Ascending aorta (tissue), 2 donors: ENCODE results near the gene MDM2. TPM values are rescaled to one million over a fixed set of nuclear protein-coding genes. Genes with fewer than 3 reads are reported as not detected.

ENCODE experiments used
- DNase-seq, 2 donors: peaks; one replicate each; pipeline ENCODE4 v3.0.0-alpha.2; 2019; ENCODE audit warnings: low spot score in 2 of 2
- H3K27ac ChIP-seq, 2 donors: fragments of 200-600 bp; sonication (generic); one replicate each; pipeline ENCODE4 v1.5.1; 2016 to 2017; ENCODE audit warnings: mild to moderate bottlenecking in 1 of 2
- H3K27me3 ChIP-seq: fragments of 200-600 bp; sonication (generic); one replicate; pipeline ENCODE4 v1.5.1; 2017
- H3K36me3 ChIP-seq, 2 donors: fragments of 200-600 bp; sonication (generic); one replicate each; pipeline ENCODE4 v1.5.1; 2016
- H3K4me1 ChIP-seq, 2 donors: fragments of 200-600 bp; sonication (generic); one replicate each; pipeline ENCODE4 v1.5.1; 2016 to 2017; ENCODE audit warnings: mild to moderate bottlenecking in 1 of 2
- H3K4me3 ChIP-seq, 2 donors: fragments of 200-600 bp; sonication (generic); one replicate each; pipeline ENCODE4 v1.5.1; 2016 to 2017; ENCODE audit warnings: mild to moderate bottlenecking in 1 of 2
- H3K9me3 ChIP-seq, 2 donors: fragments of 200-600 bp; sonication (generic); one replicate each; pipeline ENCODE4 v1.5.1; 2016
- CTCF ChIP-seq, 3 experiments: fragments of 200-600 bp in 2 of 3; fragments of 450-650 bp in 1 of 3; sonication (generic) in 2 of 3; IDR thresholded peaks; one replicate each; pipeline ENCODE4 v1.5.1; 2016 to 2019; ENCODE audit warnings: antibody characterized with exemption in 3 of 3, mild to moderate bottlenecking in 1 of 3, moderate library complexity in 1 of 3
- intact Hi-C: fragments of 100-400 bp; cut with DNase I; formaldehyde crosslinking; loops from one replicate; pipeline ENCODE4 v1.15.1; 2023
- total RNA-seq: library from RNA; depleted of rRNA; stranded (reverse); fragments of >200 nt; gene quantifications from one replicate; pipeline ENCODE4 v1.1.0, GENCODE V29; 2016

Gene MDM2
- total RNA-seq, 1 donor from 2014 or later = 24.2 TPM

DNA sequence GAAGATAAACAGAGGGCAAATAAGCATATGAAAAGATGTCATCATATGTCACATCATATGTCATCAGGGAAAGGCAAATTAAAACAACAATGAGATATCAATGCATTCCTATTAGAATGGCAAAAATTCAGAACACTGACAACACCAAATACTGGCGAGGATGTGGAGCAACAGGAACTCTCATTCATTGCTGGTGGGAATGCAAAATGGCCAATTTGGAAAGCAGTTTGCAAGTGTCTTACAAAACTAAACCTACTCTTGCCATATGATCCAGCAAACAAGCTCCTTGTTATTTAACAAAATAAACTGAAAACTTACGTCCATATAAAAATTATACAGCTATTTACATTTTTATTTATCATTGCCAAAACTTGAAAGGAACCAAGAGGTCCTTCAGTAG lies 92.3 kb downstream of the MDM2 start:
- Histone ChIP-seq H3K27ac (no peak overlapping the region), H3K9me3 (no peaks in the 10 kb centered on the region), H3K4me3 (no peak overlapping the region), H3K36me3 (no peaks in the 10 kb centered on the region), H3K27me3 (no peaks in the 10 kb centered on the region), H3K4me1 (no peaks in the 10 kb centered on the region)
- no peak for TF ChIP-seq CTCF (IDR thresholded peaks at IDR 0.05)
- DNase-seq = no peak
- intact Hi-C loops = no loop called here

Other genes starting within 250 kb of the MDM2 start
- gene RAP1B, start 197.3 kb upstream of the MDM2 start, total RNA-seq = 140 TPM
- gene NUP107, start 121.2 kb upstream of the MDM2 start, total RNA-seq = 4.7 TPM
- 2.0 TPM for gene SLC35E3, start 62.0 kb upstream of the MDM2 start, total RNA-seq
- gene CPM, start 125.0 kb downstream of the MDM2 start, total RNA-seq = 48.1 TPM